ENCODE results near the gene MARK2.

The MARK2 gene

DNA sequence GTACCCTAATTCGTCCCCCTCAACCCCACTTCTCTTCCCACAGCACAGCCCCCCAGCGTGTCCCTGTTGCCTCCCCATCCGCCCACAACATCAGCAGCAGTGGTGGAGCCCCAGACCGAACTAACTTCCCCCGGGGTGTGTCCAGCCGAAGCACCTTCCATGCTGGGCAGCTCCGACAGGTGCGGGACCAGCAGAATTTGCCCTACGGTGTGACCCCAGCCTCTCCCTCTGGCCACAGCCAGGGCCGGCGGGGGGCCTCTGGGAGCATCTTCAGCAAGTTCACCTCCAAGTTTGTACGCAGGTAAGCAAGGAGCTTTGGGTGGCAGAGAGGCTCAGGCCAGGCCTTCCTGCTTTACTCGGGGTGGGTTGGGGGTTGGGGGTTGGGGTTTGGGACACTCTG is 65.8 kb downstream of the MARK2 start:
- TF ChIP-seq, protein P1, sequence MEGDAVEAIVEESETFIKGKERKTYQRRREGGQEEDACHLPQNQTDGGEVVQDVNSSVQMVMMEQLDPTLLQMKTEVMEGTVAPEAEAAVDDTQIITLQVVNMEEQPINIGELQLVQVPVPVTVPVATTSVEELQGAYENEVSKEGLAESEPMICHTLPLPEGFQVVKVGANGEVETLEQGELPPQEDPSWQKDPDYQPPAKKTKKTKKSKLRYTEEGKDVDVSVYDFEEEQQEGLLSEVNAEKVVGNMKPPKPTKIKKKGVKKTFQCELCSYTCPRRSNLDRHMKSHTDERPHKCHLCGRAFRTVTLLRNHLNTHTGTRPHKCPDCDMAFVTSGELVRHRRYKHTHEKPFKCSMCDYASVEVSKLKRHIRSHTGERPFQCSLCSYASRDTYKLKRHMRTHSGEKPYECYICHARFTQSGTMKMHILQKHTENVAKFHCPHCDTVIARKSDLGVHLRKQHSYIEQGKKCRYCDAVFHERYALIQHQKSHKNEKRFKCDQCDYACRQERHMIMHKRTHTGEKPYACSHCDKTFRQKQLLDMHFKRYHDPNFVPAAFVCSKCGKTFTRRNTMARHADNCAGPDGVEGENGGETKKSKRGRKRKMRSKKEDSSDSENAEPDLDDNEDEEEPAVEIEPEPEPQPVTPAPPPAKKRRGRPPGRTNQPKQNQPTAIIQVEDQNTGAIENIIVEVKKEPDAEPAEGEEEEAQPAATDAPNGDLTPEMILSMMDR (IDR thresholded peaks at IDR 0.05; ENCODE audit: low read depth, low read length, poor library complexity, severe bottlenecking): no peak
- TF ChIP-seq EZH2phosphoT487 (IDR thresholded peaks at IDR 0.05; ENCODE audit: borderline replicate concordance, low read length): no peak
- H3K9me2 ChIP-seq (replicated peaks; ENCODE audit: control insufficient read depth, low read length): no peaks in the 10 kb centered on the region
- H3K27ac ChIP-seq (ENCODE audit: low read depth, low read length): no peak overlapping the region
- H3K79me2 ChIP-seq (ENCODE audit: control insufficient read depth, low read length): no peaks in the 10 kb centered on the region
- H4K20me1 ChIP-seq (ENCODE audit: control insufficient read depth, insufficient read depth, low read depth, low read length): no peaks in the 10 kb centered on the region
- peaks cover 73% of the 10 kb centered on the region for H3K36me3 ChIP-seq (ENCODE audit: control insufficient read depth, low read length)
- H3K9me3 ChIP-seq (ENCODE audit: control insufficient read depth, insufficient read depth, low read length): no peaks in the 10 kb centered on the region
- no peaks in the 10 kb centered on the region for H3K27me3 ChIP-seq (ENCODE audit: control insufficient read depth, low read length)
- H3F3A ChIP-seq (ENCODE audit: control insufficient read depth, insufficient read depth): no peaks in the 10 kb centered on the region
- no peak overlapping the region for H3K4me2 ChIP-seq (ENCODE audit: low read length)
- no peak overlapping the region for H3K4me3 ChIP-seq (ENCODE audit: low read length)
- H3K4me1 ChIP-seq (ENCODE audit: control insufficient read depth, low read length): no peaks in the 10 kb centered on the region

DNA sequence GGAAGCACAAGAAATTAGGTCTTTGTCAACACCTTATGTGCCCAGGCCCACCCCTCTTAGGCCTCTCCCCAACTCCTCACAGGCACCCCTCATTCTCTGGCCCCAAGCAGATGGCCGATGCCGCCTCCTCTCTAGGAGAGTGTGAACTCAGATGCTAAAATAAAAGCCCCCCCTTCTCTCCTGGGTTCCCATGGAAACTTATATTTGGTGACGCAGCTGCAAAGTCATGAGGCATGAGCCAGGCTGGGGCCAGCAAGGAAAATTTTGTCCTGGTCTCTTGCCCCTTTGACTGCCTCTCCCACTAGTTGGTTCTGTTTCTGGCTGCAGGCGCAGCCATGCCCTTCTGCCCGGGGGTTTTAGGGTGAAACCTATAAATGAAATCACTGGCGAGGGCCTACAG is 66.3 kb downstream of the MARK2 start:
- no peaks in the 10 kb centered on the region for H3K4me1 ChIP-seq (ENCODE audit: control insufficient read depth, low read length)
- no peaks in the 10 kb centered on the region for H3K27me3 ChIP-seq (ENCODE audit: control insufficient read depth, low read length)
- H3K79me2 ChIP-seq (ENCODE audit: control insufficient read depth, low read length): no peaks in the 10 kb centered on the region
- peaks cover 69% of the 10 kb centered on the region for H3K36me3 ChIP-seq (ENCODE audit: control insufficient read depth, low read length)
- no peak overlapping the region for H3K27ac ChIP-seq (ENCODE audit: low read depth, low read length)
- no peaks in the 10 kb centered on the region for H3K9me3 ChIP-seq (ENCODE audit: control insufficient read depth, insufficient read depth, low read length)
- H4K20me1 ChIP-seq (ENCODE audit: control insufficient read depth, insufficient read depth, low read depth, low read length): no peaks in the 10 kb centered on the region
- no peak overlapping the region for H3K4me2 ChIP-seq (ENCODE audit: low read length)
- no peaks in the 10 kb centered on the region for H3F3A ChIP-seq (ENCODE audit: control insufficient read depth, insufficient read depth)
- no peak overlapping the region for H3K4me3 ChIP-seq (ENCODE audit: low read length)
- no peaks in the 10 kb centered on the region for H3K9me2 ChIP-seq (replicated peaks; ENCODE audit: control insufficient read depth, low read length)
- no peak for TF ChIP-seq EZH2phosphoT487 (IDR thresholded peaks at IDR 0.05; ENCODE audit: borderline replicate concordance, low read length)

DNA sequence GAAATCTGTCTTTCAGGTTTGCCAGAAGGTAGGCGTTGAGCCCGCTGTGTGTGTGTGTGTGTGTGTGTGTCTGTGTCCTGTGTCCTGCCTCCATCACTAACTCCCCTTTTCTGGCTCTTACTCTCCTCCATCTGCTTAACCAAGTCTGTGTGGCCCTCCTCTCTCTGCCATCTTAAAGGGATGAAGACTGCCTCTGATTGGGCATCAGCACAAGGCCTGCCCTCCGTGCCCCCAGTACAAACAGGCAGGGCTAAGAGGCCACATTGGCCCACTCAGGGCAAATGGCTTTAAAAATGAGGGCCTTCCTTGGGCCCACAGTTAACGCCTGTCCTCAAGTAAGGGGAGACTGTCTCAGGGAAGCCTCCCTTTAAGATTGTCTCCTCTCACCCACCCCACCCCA is 67.2 kb downstream of the MARK2 start:
- Histone ChIP-seq H3K79me2 (ENCODE audit: control insufficient read depth, low read length) (no peaks in the 10 kb centered on the region), H3F3A (ENCODE audit: control insufficient read depth, insufficient read depth) (no peaks in the 10 kb centered on the region), H3K27me3 (ENCODE audit: control insufficient read depth, low read length) (no peaks in the 10 kb centered on the region), H3K9me2 (replicated peaks; ENCODE audit: control insufficient read depth, low read length) (no peaks in the 10 kb centered on the region), H3K4me2 (ENCODE audit: low read length) (no peak overlapping the region), H4K20me1 (ENCODE audit: control insufficient read depth, insufficient read depth, low read depth, low read length) (no peaks in the 10 kb centered on the region), H3K4me1 (ENCODE audit: control insufficient read depth, low read length) (no peaks in the 10 kb centered on the region), H3K27ac (ENCODE audit: low read depth, low read length) (no peak overlapping the region), H3K9me3 (ENCODE audit: control insufficient read depth, insufficient read depth, low read length) (no peaks in the 10 kb centered on the region), H3K4me3 (ENCODE audit: low read length) (no peak overlapping the region), H3K36me3 (ENCODE audit: control insufficient read depth, low read length) (peaks cover 60% of the 10 kb centered on the region)
- TF ChIP-seq, protein P1 (IDR thresholded peaks at IDR 0.05; ENCODE audit: low read depth, low read length, poor library complexity, severe bottlenecking): no peak
- no peak for TF ChIP-seq EZH2phosphoT487 (IDR thresholded peaks at IDR 0.05; ENCODE audit: borderline replicate concordance, low read length)

DNA sequence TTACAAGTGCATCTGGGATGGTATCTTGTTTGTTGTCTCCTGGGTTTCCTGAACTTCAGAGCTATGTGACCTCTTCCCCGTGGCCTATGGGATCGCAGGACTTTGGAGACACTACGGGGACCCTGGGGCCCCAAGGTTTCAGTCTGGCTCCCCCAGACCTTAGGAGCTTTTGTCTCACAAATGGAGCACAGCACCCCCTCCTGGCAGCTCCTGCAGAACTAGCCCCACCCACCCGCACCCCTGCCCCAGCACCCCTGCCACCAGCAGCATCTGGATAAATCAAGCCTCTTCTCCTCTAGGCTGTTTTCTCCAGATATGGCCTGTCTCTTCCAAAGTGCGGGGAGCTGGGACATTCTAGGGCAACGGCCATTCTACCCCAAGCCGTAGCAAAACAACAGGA is 67.7 kb downstream of the MARK2 start:
- Histone ChIP-seq H3K9me3 (ENCODE audit: control insufficient read depth, insufficient read depth, low read length) (no peaks in the 10 kb centered on the region), H3K36me3 (ENCODE audit: control insufficient read depth, low read length) (peaks cover 58% of the 10 kb centered on the region), H3K27me3 (ENCODE audit: control insufficient read depth, low read length) (no peaks in the 10 kb centered on the region), H4K20me1 (ENCODE audit: control insufficient read depth, insufficient read depth, low read depth, low read length) (no peaks in the 10 kb centered on the region), H3K79me2 (ENCODE audit: control insufficient read depth, low read length) (no peaks in the 10 kb centered on the region), H3F3A (ENCODE audit: control insufficient read depth, insufficient read depth) (no peaks in the 10 kb centered on the region), H3K4me3 (ENCODE audit: low read length) (no peak overlapping the region), H3K4me1 (ENCODE audit: control insufficient read depth, low read length) (no peaks in the 10 kb centered on the region), H3K27ac (ENCODE audit: low read depth, low read length) (no peak overlapping the region), H3K4me2 (ENCODE audit: low read length) (no peak overlapping the region), H3K9me2 (replicated peaks; ENCODE audit: control insufficient read depth, low read length) (no peaks in the 10 kb centered on the region)
- TF ChIP-seq, protein P1 (IDR thresholded peaks at IDR 0.05; ENCODE audit: low read depth, low read length, poor library complexity, severe bottlenecking): peak; percentile 29
- TF ChIP-seq EZH2phosphoT487 (IDR thresholded peaks at IDR 0.05; ENCODE audit: borderline replicate concordance, low read length): no peak

All from DOHH2 (cell line).